Measurements from ENCODE around the gene TAF1B. TPM values are rescaled to one million over a fixed set of nuclear protein-coding genes. Genes with fewer than 3 reads are reported as not detected.

Gene TAF1B
- total RNA-seq, 1 experiment from 2014 or later, result 29.9 TPM

DNA sequence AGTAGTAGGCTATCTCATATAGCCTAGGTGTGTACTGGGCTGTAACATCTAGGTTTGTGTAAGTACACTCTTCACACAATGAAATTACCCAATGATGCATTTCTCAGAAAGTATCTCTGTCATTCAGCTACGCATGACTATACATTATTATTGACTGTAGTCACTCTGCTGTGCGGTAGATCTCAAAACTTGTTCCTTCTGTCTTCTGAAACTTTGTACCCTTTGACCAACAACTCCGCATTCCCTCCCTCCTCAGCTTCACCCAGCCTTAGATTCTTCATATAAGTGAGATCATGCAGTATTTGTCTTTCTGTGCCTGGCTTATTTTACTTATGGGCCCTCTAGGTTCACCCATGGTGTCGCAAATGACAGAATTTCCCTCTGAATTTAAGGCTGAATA is 49.0 kb downstream of the TAF1B start:
- Histone ChIP-seq H4K91ac (ENCODE audit: insufficient read length, low read depth, low read length) (no peak overlapping the region), H4K5ac (ENCODE audit: insufficient read length, low read depth, low read length) (no peak overlapping the region), H2BK120ac (ENCODE audit: low read depth, low read length, poor library complexity, severe bottlenecking) (no peak overlapping the region), H2AFZ (ENCODE audit: low read length) (no peak overlapping the region), H3K9ac (ENCODE audit: extremely low read depth, insufficient read length, low read length) (no peak overlapping the region), H3K18ac (ENCODE audit: insufficient read length, low read depth, low read length) (no peak overlapping the region), H2BK15ac (ENCODE audit: low read depth, low read length) (no peak overlapping the region), H3K23me2 (ENCODE audit: insufficient read length, low read depth, low read length, poor library complexity, severe bottlenecking) (no peaks in the 10 kb centered on the region), H3K9me3 (ENCODE audit: control insufficient read depth, low read depth, low read length) (no peaks in the 10 kb centered on the region), H3K27me3 (ENCODE audit: insufficient read depth, low read length) (no peaks in the 10 kb centered on the region), H2BK12ac (ENCODE audit: insufficient read length, low read depth, low read length) (no peak overlapping the region), H2AK5ac (ENCODE audit: insufficient read length, low read length) (no peak overlapping the region), H2BK20ac (ENCODE audit: low read depth, low read length, poor library complexity, severe bottlenecking) (no peak overlapping the region), H3K14ac (ENCODE audit: insufficient read depth, low read length) (no peak overlapping the region), H3K4me1 (ENCODE audit: insufficient read depth, low read length) (peaks cover 3% of the 10 kb centered on the region; the same call in 1 of the 2 replicates), H3K27ac (ENCODE audit: insufficient read length, low read depth, low read length) (no peak overlapping the region), H2BK5ac (ENCODE audit: insufficient read length, low read length) (no peak overlapping the region), H3K4ac (ENCODE audit: low read depth, low read length) (no peak overlapping the region), H3T11ph (ENCODE audit: low read length) (no peak overlapping the region), H3K79me2 (ENCODE audit: insufficient read depth, low read length) (no peaks in the 10 kb centered on the region), H4K20me1 (ENCODE audit: control insufficient read depth, insufficient read depth, insufficient read length) (no peaks in the 10 kb centered on the region), H3K4me2 (ENCODE audit: insufficient read depth, insufficient read length, low read length) (no peak overlapping the region), H4K8ac (replicated peaks; ENCODE audit: insufficient read length, low read depth, low read length) (no peak overlapping the region), H3K79me1 (ENCODE audit: insufficient read depth, low read depth, low read length, poor library complexity, severe bottlenecking) (no peaks in the 10 kb centered on the region), H3K23ac (ENCODE audit: insufficient read length, low read depth, low read length) (no peak overlapping the region), H3K56ac (ENCODE audit: insufficient read length, low read depth, low read length) (no peak overlapping the region)
- H3K9me3 Mint-ChIP-seq, result peaks cover 5% of the 10 kb centered on the region in 2 experiments
- WGBS (ENCODE audit: extremely low coverage, insufficient read length, low lambda C conversion rate), result no CpG with 5 or more reads among the region's 4 CpGs
- H3K27me3 Mint-ChIP-seq (ENCODE audit: low read depth), result no peaks in the 10 kb centered on the region
- peak overlapping the region in 1 of 3 experiments; percentile 59; a peak in 1 of 7 replicates for H3K27ac Mint-ChIP-seq
- H3K4me3 Mint-ChIP-seq, result no peak overlapping the region
- peaks cover 20% of the 10 kb centered on the region in 2 experiments for H3K4me1 Mint-ChIP-seq
- TF ChIP-seq, protein P1, sequence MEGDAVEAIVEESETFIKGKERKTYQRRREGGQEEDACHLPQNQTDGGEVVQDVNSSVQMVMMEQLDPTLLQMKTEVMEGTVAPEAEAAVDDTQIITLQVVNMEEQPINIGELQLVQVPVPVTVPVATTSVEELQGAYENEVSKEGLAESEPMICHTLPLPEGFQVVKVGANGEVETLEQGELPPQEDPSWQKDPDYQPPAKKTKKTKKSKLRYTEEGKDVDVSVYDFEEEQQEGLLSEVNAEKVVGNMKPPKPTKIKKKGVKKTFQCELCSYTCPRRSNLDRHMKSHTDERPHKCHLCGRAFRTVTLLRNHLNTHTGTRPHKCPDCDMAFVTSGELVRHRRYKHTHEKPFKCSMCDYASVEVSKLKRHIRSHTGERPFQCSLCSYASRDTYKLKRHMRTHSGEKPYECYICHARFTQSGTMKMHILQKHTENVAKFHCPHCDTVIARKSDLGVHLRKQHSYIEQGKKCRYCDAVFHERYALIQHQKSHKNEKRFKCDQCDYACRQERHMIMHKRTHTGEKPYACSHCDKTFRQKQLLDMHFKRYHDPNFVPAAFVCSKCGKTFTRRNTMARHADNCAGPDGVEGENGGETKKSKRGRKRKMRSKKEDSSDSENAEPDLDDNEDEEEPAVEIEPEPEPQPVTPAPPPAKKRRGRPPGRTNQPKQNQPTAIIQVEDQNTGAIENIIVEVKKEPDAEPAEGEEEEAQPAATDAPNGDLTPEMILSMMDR (conservative IDR thresholded peaks at IDR 0.05), result no peak
- H3K36me3 Mint-ChIP-seq (ENCODE audit: insufficient read depth in 1 of 3, low read depth in 3 of 3), result peaks cover 5 to 17% (median 14%) of the 10 kb centered on the region in 3 experiments
- no peak for DNase-seq
